HG02943 (cell line): ENCODE measurements around the gene AP4B1.

ENCODE experiments used
- ATAC-seq: cut with Tn5 transposase; IDR thresholded peaks from one replicate; pipeline ENCODE4 v1.9.1; 2021; ENCODE audit warnings: mild to moderate bottlenecking, low read depth, moderate library complexity; ENCODE audit not compliant: unreplicated experiment

Gene AP4B1

DNA sequence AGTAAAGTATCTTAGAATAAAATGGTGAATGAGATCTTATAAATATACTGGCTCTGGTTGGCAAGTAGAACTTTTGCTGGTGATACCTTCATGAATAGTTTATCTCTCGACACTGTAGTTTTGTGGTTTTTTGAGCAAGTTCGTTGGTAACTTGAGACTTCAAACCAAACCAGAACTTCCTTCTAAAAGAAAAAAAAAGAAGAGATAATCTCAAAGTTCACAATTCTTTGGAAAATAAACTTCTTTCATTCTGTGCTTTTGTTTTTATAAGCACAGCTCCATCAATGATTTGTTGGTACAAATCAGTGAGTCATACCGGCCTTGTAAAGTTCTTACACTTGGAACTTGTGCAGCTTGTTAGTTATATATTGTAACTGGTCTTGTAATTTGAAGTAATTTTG, 26.9 kb upstream of the AP4B1 start:
- no peak for ATAC-seq

DNA sequence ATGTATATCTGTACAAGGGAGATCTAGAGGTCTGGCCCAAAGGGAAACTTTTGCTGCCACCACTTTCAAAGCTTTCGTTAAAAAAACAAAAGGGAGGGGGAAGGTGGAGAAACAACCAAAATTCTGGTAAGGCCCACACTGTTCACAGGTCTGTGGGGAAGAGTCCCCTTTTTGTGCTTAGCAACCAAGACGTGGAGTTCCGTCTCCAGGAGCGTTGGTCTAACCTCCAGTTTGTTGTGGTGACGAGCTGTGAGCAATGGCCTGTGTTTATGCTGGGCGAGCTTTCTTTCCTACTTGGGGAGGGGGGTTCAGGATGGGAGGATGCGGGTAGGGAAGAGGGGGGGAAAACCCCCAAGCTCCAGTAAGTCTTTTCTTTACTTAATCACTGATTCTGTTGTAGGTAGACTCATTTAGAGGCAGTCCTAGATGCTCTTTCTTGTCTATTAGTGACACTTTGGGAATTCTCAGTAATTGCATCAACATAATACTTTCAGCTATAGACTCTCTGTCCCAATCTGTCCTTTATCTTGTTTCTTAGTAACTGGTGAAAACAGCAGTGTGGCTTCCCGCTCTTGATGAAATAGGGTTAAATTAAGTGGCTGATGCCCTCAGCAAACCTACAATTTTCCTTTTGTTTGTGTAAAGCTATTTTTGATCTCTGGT, 26.0 kb upstream of the AP4B1 start:
- ATAC-seq = peak; percentile 9

DNA sequence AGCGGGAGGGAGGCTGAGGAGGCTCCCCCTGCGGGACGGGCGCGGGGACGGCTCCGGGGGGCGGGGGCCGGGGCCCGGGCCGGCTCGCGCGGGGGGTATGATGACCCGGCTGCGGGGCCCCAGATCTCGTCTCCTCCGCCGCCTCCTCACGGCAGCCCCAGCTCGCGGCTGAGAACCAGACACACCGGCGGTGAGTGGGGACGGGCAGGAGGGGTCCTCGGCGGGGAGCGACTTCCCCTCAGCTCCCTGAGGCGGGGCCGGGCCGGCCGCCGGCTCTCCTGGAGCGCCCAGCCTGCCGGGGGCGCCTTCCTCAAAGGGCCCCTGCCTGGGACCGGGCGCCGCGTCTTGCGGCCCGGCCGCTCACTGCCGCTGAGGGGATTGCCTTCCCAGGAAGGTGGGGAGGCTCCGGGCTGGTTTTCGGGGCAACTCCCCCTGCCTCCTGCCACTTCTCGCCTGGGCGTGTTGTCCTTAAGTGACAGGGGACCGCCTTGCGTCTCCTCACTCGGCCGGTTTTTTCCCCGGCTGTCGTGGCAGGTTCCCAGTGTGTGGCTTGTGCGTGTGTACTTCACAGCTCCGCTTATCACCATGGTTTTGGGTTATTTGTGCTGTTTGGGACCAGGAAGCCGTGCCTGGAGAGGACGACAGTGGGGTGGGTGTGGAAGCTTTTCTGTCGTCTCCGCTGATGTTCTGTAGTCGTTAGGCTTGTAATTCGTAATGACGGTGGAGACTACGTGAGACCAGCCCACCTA, 25.3 kb upstream of the AP4B1 start:
- ATAC-seq = peak; percentile 27

DNA sequence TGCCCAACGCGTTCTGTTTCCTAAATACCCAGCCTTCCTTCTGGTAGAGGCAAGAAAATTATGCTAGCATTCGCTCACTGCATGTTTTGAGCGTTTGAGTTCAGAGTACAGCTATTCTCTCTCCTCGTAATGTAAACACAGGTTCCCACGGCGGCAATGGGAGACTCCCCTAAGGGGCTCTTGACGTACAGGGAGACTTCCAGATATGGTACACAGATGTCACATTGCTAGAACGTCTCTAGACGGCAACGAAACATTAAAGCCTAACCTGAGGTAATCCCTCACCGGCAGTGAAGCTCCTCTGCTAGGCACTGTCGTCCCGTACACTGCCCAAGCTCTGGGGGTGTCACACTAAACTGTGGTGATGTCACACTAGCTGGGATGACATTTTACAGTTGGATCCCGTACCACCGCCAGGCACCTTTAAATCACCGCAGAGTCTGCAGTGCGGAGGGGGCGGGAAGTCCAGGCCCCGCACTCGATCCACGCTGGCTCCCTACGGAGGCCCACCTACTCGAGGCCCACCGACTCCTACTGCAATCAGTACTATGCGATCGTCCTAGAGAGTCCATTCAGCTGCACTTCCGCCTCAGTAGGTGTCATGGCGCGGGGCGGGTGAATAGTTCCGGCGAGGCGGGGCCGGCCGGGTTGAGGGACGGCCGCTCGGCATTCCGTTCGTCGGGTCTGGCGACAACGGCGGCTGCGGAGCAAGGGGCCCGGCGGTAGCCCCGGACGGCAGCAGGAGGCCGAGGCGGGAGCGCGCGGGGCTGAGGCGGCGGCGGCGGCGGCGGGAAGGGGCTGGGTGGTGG, 24.5 kb upstream of the AP4B1 start, which contains the start of gene HIPK1:
TSS of gene HIPK1 (plus strand) at position 384 of the 809 bp plus-strand sequence.
- ATAC-seq = peak; percentile 70

DNA sequence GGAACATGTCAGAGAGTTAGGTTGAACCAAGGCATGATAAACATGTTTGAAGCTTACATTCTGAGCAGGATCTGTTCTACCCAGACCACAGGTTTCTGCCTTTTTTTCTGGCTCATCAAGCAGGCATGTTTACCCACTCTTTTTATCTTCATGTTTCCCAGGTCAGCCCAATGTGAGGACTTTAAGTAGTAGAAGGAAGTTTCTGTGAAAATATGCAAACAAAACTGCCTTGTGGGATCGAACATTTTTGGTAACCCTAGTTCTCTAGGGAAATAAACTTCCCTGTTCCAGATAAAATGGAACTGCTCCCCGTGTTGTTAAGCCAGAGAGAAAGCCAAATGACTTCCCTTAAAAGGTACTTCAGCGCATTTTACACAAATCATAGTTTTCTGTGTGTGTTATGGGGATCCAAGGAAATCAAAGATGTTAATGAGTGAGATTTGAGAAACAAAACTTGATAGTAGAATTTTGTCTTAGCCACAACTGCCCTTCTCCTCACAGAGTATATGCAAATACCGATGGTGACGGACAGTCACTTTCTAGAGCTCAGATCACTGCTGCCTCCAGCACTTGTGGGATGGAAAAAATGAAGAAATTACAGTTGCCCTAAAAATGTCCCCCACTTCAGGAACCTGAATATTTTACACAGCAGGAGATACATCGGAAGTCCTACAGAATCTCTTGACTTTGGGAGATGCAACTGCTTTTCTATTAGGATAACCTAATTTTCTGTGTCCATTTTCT, 23.8 kb upstream of the AP4B1 start:
- no peak for ATAC-seq

DNA sequence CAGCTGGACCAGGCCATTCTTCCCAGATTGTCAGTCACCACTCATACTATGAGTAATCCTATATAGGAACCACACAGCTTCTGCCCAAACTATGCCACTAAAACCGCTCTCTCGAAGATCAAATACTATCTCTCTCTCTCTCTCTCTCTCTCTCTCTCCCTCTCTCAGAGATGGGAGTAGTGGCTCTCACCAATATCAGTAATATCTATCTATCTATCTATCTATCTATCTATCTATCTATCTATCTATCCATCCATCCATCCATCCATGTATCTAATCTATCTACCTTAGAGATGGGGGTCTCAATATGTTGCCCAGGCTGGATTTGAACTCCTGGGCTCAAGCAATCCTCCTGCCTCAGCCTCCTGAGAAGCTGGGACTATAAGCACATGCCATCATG, 19.9 kb upstream of the AP4B1 start:
- ATAC-seq = no peak

DNA sequence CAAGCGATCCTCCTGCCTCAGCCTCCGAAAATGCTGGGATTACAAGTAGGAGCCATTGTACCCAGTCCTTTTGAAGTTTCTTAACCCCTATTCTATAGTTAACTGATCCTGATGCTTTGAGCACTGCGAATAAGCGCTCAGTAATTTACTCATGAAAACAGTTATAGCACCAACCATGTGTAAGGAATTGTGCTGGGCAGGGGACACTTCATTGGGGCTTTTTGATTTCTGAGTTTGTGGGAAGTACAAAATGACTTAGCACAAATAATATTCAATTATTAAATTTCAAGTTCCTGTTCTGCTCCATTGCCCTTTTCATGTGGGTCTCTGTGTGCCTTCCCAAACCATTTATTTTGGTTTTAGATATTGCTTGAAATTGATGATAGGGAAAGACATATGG, 18.4 kb upstream of the AP4B1 start:
- ATAC-seq = no peak

DNA sequence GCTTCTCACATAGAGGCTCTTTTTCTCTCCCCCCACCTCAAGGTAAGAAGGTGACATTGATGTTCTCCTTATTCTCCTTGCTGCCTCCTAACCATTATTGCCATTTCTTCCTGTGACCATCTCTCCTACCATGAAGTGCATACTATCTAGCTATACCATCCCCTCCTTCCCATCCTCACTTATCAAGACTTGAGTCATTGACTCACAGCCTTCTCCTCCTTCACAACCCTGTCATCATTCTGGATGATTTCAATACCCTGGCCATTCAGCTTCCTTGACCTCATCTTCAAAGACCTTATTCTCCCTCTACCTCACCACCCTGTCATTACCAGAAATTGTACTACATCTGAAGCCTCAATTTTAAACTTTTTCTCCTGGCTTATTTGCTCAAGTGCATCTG, 13.6 kb upstream of the AP4B1 start:
- ATAC-seq = no peak

DNA sequence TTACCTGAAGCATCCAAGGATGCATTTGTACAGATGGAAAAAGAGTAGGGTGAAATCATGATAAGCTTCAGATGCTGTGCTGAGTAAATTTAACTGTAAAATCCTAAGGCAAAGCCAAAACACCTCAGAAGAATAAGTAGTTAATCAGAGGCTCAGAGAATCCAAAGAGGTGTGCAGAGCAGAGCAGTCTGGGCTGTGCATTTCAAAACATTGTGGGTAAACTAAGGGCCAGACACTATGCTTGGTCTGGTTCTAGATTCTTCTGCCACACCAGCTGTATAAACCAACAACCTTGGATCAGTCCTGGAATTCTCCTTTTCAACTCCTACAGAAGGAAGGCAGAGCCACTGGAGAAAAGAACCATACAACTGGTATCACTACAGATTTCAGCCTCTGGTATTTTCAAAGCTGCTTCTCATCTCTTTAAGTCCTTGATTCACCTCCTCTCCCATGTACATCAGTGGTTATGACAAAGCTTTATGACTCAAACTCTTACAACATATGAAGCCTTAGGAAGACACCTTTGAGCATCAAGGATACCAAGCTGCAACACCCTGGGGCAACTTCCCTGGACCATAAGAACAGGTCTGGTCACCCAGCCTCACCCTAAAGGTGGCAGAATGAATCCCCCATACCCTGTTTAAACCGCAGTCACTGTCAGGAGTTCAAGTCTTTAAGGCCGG, 12.9 kb upstream of the AP4B1 start:
- ATAC-seq = no peak

DNA sequence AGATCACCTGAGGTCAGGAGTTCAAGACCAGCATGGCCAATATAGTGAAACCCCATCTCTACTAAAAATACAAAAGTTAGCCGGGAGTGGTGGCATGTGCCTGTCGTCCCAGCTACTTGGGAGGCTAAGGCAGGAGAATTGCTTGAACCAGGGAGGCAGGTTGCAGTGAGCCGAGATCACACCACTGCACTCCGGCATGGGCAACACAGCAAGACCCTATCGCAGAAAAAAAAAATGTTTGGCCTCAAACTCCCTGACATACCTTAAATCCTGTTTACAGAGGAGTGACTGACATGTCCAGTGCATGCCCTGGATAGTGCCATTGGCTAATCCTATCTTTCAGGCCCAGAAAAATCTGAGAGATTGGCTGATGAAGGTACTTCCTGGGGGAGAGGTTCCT, 12.4 kb upstream of the AP4B1 start:
- no peak for ATAC-seq

DNA sequence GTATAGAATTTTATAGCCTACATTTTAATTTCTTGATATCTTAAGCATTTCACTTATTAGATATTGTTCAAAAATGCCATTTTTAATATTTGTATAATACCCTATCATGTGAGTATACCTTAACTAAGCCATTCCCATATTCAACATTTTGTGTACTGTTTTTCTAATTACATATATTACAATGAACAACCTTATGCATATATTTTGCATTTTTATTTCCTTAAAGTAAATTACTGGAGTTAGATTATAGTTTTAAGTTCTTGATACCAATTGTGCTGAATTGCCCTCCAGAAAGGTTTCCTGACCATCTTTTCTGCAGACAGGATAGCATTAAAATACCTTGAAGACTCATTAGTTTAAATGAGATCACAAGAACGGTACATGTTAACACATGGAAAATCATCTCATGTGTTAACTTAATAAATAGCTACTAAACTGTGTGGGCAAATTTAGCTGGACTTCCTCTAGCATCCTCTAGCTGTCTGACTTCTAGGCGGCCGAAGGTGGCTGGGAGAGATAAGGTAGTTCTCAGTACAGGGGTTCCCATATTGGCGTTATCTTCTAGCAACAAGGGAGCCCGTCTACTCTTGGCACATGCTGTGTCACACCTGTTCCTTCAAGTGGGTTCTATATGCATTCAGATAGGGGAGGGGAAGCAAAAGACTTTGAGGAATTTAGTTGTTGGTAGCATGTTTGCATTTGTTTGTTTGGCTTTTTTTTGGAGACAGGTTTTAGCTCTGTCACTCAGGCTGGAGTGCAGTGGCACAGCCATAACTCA, 9.5 kb upstream of the AP4B1 start:
- ATAC-seq = no peak

DNA sequence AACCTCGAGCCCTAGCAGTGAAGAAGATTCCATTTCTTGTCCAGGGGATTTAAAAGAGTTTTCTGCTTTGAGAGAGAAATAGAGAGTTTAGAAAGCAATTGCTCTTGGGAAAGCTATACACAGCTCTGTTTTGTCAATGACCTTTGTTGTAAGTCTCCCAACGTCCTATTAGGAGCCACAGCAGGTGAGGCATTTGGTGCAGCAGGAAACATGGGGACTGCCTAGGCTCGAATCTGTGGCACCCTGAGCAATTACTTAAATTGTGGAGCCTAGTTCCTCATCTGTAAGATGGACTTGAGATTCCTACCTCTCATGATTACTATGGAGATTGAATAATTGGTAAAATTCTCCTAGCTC, 8.7 kb upstream of the AP4B1 start:
- no peak for ATAC-seq

DNA sequence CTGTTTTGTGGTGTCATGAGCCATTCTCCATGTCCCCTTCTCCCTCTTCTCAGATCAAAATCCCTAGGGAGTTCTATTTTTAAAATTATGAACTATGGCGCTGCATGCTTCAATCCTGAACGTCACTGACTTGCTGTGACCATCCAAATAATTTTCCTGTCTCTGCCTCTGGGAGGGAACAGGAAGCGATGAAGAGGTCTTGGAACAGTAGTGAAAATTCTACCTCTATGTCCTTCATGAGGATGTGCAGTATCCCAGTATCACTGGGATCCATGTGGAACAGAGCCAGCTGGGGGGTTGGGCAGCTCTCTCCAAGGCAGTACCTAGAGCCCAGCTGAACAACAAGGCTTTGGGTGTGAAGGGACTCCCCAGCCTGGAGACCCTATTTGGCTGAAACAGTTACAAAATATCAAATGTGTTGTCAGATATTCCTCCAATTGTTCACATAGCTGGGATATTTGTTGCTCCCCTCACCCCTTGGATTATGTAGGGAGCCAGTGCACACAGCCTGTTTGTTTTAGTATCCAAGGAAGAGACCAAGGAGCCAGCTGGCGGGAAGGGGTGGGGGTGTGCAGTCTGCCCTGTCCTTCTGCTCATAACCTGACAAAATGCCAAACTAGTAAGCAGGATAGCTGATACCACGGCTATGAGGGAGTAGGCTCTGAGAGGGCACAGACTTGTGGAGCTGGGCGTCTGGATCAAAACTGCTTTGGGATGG, 8.2 kb upstream of the AP4B1 start:
- no peak for ATAC-seq

DNA sequence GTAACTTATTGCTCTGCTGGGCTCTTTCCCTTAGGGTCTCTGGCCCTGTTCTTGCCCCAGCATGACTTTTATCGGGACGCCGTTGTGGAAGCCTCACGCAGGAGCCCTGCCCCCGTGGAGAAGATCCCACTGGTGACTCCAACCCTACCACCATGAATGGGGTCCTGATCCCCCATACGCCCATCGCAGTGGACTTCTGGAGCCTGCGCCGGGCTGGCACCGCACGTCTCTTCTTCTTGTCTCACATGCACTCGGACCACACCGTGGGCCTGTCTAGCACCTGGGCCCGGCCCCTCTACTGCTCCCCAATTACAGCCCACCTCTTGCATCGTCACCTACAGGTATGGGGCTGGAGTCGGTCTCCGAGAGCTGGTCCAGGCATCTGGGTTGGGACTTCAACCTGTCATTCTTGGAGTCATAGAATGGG, 849 bp upstream of the AP4B1 start:
- ATAC-seq = peak; percentile 9

DNA sequence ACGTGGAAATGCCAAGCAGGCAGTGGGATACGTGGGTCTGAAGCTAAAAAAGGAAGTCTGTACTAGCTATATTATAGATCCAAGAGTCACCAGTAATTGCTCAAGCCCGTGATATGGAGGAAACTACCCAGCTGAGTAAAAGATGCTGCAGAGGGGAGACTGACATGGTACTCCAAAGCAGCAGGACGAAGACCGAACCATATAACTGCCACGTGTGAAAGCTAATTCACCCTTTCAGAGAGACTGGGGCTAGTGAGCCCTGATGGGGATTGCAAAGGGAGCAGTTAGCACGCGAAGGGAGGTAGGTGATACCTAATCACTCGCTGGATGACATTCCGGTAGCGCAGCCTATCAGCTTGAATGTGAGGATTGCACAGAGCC, 316 bp downstream of the AP4B1 start:
- peak; percentile 21 for ATAC-seq

DNA sequence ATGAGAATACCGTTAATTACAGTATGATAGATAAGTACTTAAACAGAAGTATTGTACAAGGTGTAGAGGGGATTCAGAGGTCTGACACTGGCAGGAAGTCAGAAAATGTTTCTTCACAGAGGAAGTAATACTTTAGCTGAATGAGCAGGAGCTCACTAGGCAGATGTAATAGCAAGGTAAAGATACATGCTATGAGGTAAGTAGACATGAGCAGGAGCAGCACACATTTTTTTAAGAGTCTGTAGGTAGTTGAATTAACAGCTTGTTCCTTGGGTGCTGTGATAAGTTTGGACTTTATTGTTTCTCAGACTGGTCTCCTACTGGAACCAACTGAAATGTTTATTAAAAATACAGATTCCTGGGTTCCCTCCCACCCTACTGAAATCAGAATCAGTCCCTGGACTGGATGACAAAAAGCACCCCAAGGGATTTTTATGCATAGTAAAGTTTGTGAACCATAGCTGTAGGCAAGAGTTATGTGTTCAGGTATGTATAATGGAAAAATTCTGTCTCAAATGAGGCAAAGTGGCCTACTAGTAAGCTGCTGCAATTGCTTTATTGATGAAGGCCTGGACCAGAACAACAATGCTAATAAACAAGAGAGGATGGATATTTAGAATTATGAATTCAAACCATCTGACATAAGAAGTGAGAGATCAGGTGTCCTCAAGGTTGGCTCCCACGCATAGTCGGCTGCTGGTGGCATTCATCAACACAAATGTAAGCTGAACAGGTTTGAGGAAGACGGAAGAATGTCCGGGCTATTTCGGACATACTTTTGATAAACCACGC, 902 bp downstream of the AP4B1 start:
- no peak for ATAC-seq

DNA sequence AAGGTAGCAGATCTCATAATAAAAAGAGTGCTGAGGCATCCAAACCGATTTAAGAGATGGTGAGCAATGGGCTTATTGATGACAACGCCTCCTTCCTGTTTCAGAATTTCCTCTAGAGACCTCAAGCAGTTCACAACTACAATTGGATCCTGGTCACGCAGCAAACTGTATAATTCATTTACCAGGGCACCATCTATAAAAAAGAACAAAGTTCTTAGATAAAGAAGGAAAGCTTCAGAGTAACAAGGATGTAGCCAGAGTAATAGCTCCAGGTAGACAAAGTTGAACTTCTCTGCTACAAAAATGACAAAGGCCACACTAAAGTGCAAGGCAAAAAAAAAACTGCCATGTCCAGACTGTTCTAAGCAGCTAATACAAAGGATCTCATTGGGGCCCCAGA, 3.4 kb downstream of the AP4B1 start:
- no peak for ATAC-seq

DNA sequence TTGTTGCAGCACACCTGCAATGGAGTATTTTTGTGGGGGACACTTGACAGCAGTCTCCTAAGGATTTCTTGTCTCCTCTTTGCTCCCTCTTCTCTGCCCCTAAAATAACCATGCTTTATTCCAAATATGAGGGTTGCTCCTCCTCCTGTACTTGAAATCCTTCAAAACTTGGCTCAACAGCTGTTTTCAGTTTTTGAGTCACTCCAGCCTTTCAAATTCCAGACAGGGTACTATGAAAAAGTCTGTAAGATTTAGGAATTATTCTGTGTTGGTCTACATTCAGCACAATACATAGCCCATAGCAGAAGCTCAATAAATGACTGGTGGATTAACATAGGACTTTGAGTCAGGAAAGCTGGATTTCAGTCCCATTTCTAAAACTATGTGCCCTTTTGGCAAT, 5.5 kb downstream of the AP4B1 start:
- no peak for ATAC-seq
